ENCODE measurements around the gene ACTR10.
A peak's percentile ranks its signal among the peaks of the same experiment; 100 is the strongest.
"Not testable (repeated sequence)": the region's sequence is repeated elsewhere in the genome, so short reads cannot be mapped to it uniquely, and the experiment has no call there.

The ACTR10 gene

DNA sequence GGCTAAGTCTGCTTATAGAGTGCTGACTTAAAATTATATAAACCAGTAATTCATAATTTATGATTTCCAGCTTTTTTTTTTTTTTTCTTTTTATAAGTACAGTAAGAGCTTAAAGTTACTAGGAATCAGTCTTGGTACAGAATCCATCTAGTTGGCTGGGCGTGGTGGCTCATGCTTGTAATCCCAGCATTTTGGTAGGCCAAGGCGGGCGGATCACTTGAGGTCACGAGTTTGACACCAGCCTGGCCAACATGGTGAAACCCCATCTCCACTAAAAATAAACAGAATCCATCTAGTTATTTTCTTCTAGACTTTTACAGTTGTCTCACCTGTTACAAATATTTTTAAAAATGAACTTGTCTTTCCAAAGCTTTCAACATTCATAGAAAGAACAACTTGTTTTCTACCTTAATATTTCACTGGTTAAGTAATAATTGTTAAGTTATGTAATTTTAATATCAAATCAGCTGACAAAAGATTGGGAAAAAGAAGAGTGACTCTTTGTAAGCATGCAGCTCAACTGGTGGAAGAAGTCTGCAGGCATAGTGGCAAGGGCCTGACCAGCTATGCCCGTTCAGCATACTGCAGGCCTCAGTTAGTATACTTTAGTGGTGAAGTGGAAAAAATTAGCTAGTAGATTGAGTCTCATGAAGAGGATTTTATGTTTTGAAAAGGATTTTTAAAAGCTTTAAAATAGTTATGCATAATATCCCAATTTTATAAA, 27.3 kb downstream of the ACTR10 start:
- DNase-seq = no peak

DNA sequence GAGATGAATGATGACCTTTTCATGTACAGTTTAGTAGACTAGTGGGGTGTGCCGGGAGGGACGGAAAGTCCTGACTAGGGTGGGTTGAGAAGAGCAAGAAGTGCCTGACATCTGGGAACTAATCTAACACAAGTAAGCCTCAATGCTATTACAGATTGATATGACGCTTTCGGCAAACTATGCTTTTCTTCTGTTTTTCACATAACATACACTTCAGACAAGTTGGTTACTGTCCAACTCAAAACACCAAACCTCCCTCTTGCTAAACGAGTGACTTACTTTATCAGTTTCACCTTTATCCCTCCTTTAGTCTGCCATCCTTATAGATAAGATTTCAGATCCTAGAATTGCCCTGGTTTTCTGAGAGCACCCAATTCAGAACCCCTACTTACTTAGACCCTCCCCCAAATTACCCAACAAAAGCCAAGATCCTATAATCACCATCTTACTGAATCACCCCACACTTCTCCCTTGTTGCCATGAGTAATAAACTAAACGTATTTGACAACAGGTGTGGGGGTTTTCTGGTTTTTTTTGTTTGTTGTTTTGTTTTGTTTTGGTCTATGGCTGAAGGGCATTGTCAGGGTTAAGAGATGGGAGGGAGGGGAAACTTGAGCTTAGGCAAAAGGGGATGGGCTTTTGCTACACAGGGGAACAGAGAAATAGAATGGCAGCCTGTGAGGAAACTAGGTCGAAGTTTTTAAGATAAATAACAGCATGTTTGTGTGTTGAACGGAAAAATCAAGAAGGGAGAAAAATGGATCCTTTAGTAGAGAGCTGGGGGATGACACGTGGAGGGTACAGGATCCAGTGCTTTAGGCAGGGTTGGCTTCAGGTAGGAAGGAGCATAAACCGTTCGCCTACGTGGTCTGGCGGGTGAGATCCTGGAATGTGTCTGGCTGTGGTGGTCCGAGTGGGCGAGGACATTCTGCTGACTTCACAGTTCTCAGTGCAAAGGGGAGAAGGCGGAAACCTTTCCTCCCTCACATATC, 38.6 kb downstream of the ACTR10 start:
- DNase-seq = no peak

GRCh38 chr14:58239244-58240195, 39.6 kb downstream of the ACTR10 start:
- DNase-seq = peak; percentile 67

DNA sequence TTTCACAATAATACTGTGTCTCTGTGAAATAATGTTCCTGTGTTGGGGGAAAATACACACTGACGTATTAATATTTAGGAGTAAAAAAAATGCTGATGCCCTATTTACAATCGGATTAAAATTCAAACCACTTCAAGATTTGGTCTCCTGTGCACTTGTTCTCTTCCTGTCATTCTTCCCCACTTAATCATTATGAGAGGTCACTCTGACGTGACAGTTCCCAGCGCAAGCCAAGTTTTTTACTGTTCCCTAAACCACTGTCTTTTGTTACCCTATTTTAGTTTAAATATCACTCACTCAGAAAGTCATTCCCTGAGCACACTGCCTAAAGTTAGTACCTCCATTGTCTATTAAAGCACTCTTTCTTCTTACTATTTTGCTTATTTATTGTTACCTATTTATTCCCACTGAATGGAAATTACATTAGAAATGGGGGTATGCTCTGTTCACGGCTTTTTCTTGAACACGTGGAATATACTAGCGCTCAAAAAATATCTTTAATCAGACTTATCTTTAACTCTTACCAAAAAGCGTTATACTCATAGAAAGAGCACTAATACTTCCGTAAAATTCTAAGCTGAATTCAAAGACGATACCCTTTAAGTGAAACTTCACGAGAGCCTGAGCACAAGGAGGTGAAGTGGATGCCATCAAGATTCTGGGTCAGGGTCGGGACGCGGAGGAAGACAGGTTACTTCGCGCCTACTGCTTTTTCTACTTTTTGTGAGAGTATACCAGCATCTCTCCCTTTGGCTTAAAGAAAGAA, 44.0 kb downstream of the ACTR10 start:
- DNase-seq = no peak

GRCh38 chr14:58244556-58245387, 44.8 kb downstream of the ACTR10 start, which contains the start of gene PSMA3:
PSMA3 (plus strand) TSS chr14:58244843; CDS start chr14:58244921, 78 bp downstream.
- DNase-seq = peak; percentile 97

- DNase-seq = no peak
Measured at GRCh38 chr14:58245562-58245961, 45.6 kb downstream of the ACTR10 start.

- no peak for DNase-seq
Measured at GRCh38 chr14:58249611-58250010, 49.7 kb downstream of the ACTR10 start.

- no peak for DNase-seq
Measured at GRCh38 chr14:58258156-58258555, 58.2 kb downstream of the ACTR10 start.

DNA sequence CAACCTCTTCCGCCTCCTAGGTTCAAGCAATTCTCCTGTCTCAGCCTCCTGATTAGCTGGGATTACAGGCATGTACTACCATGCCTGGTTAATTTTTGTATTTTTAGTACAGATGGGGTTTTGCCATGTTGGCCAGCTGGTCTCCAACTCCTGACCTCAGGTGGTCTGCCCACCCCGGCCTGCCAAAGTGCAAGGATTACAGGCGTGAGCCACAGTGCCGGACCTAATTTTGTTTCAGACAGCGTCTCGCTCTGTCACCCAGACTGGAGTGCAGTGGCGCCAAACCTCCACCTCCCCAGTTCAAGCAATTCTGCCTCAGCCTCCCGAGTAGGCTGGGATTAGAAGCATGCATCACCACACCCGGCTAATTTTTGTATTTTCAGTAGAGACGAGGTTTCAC, 62.1 kb downstream of the ACTR10 start:
- not testable (repeated sequence) for DNase-seq

GRCh38 chr14:58265401-58265800, 65.5 kb downstream of the ACTR10 start:
- DNase-seq = no peak

- no peak for DNase-seq
Measured at GRCh38 chr14:58270628-58271027, 70.7 kb downstream of the ACTR10 start.

GRCh38 chr14:58272588-58273372, 72.8 kb downstream of the ACTR10 start:
- DNase-seq = no peak

- no peak for DNase-seq
Measured at GRCh38 chr14:58274881-58275280, 74.9 kb downstream of the ACTR10 start.

DNA sequence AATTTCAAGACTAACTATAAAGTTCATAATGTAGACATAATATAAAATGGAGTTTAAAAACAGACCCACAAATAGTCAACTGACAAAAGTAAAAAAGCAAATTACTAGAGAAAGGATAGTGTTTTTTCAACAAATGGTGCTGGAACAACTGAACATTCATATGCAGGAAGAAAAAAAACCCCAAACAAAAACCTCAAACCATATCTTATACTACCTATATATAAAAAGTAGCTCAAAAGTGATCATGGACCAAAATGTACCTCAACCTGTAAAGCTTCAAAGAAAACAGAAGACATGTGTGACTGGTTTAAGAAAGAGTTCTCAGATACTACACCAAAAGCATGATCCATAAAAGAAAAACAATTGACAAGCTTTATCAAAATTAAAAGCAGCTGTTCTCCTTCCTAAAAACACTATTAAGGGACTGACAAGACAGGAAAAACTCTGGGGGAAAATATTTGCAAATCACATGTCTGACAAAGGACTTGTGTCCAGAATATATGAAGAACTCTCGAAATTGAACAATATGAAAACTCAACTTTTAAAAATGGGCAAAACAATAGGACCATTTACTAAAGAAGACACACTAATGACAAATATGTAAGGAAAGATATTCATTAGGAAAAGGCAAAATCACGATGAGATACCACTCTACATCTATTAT, 75.7 kb downstream of the ACTR10 start:
- no peak for DNase-seq

- no peak for DNase-seq
Measured at GRCh38 chr14:58276208-58276607, 76.3 kb downstream of the ACTR10 start.

DNA sequence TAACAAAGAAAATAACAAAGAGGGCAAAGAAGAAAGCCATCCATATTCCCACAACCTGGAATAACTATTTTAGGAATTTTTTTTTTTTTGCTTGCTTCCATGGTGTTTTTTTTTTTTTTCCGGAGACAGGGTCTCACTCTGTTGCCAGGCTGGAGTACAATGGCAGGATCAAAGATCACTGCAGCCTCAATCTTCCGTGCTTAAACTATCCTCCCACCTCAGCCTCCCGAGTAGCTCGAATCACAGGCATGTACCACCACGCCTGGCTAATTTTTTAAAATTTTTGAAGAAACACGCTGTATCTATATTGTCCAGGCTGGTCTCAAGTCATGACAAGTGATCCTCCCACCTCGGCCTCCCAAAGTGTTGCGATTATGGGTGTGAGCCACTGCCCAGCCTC, 78.2 kb downstream of the ACTR10 start:
- DNase-seq = no peak

GRCh38 chr14:58280954-58281787, 81.2 kb downstream of the ACTR10 start:
- DNase-seq = peak; percentile 96

DNA sequence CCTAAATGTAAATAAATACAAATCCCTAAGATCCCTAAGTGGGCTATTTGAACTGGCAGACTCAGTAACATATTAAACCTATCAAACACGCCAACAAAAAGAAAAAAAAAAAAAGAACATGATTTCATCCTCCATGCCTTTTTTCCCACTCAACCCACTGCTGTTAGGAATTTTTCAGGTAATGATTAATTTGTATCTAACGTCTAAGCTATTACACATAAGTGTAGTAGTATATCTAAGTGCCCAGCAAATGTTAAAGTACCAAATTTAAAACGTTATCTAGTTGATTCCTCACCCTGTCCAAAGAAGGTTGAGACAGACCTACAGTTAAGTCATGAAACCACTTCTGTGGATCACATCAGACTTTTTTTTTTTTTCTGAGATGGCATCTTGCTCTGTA, 82.0 kb downstream of the ACTR10 start:
- DNase-seq = no peak

Measured in fibroblast of upper back skin (primary cell).